Head of caudate nucleus (tissue), 42 donors: ENCODE data around the gene ERCC4.

Experiments used
- DNase-seq, 42 donors: peaks; one replicate each; pipeline versions ENCODE4 v3.0.0 to v3.0.0-alpha.2; 2020 to 2021; ENCODE audit warnings: mixed read lengths in 7 of 42
- intact Hi-C: fragments of 100-400 bp; cut with DNase I; formaldehyde crosslinking; loops from one replicate; pipeline ENCODE4 v1.15.0; 2022

ERCC4 gene

DNA sequence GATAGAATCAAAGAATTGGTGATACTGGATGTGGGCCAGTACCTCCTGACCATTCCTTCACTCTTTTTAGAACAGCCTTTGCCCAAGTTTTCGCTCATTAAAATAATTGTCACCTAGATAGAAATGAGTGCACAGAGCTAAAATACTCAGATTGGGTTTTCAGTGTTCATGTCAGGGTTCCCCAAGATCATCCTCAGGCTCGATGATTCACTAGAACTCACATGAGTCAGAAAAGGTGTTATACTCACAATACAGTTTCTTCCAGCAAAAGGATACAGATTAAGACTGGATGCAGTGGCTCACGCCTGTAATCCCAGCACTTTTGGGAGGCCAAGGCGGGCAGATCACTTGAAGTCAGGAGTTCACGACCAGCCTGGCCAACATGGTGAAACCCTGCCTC lies 19.9 kb downstream of the ERCC4 start:
- intact Hi-C loops: no loop called here
- DNase-seq: peak in 3 of 42 donors; percentile 18 to 46 (median 19)

DNA sequence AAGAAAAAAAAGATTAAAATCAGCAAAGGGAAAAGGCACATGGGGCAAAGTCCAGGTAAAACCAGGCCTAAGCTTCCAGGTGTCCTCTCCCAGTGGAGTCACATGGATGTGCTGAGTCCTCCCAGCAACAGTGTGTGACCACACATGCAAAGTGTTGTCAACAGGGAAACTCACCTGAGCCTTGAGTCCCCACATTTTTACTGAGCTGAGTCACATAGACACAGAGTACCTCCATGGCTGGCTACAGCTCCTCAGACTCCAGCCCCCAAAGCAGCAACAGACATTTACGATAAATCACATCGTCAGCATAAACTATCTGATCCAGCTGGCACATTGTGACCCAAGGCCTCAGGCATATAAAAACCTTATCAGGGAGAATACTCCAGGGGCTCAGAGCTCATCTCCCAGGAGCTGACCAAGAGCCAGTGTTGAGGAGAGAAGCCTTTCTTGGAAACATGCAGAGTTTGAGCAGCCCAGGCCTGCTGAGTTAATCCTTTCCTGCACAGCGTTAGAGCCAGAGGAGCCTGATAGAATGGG lies 20.5 kb downstream of the ERCC4 start:
- intact Hi-C loops: no loop called here
- DNase-seq: no peak

DNA sequence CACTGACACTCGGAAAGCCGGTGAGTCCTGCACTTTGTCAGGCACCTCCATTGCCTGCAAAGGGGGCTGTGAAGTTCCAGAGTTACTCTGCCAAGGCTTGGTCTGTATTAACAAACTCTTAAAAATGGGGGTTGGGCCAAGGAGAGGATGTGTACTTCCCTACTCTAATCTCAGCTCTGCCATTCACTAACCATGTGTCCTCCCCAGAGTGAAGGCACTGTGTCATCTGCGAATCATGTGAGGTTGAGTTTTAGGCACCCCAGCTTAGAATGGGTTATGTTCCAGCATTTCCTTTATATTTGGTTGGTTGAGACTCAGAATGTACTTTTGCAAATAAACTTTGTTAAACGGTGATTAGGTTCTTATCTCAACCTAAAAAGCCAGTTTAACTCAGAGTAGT lies 24.9 kb downstream of the ERCC4 start:
- intact Hi-C loops: no loop called here
- no peak for DNase-seq

DNA sequence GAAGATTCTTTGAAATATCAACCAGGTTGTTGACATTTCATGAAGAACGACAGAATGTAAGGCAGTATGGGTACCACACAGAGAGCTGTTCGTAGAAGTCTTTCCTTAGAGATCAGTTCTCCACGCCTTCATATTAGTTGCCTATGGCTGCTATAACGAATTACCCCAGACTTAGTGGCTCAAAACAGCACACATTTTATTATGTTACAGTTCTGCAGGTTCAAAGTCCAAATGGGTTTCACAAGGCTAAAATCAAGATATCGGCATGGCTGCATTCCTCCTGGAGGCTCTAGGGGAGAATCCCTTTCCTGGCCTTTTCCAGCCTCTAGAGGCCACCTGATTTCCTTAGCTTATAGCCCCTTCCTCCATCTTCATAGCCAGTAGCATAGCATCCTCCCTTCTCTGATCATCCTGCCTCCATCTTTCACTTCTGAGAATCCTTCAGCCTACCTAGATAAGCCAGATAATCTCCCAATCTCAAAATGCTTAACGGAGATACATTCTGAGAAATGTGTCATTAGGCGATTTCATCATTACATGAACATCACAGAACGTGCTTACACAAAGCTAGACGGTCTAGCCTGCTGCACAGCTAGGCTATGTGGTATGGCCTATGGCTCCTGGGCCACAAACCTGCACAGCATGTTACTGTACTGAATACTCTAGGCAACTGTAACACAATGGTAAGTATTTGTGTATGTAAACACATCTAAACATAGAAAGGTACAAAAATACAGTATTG lies 26.0 kb downstream of the ERCC4 start:
- intact Hi-C loops: no loop called here
- DNase-seq: no peak

GRCh38 chr16:13948086-13948485 lies 28.1 kb downstream of the ERCC4 start:
- no peak for DNase-seq
- intact Hi-C loops: no loop called here

DNA sequence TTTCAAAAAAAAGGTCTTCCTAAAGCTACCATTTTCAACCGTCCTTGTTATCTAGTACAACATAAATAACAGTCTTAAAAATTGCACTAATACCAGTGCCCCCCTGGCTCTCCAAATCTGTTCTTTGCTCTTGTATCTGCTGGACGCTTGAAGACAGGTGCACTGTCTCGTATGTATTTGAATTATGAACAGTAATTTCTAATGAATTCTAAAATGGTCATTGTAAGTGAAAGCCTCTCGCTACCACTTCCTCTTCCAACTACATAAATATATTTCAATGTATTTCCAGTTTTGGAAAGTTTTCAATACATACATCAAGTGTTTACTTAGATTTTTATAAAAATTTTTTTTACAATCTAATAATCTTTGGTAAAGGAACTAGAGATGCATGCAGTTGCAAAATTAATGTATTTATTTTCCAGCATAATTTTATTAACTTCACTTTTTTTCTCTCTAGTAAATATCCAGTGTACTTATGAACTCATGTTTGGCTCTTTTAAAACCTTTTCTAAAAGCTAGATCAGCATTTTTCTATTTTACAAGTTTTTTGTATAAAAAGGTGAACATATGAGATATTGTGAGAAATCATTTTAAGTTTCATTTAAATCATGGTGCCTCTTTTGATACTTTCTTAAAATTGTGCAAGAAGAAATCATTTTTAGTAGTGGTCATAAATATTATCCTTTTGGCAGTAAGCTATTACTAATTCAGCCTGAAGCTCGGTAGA lies 31.0 kb downstream of the ERCC4 start:
- intact Hi-C loops: no loop called here
- DNase-seq: no peak

- no peak for DNase-seq
- intact Hi-C loops: no loop called here
These were observed 31.7 kb downstream of the ERCC4 start for GRCh38 chr16:13951611-13952010.

GRCh38 chr16:13953501-13953900 lies 33.5 kb downstream of the ERCC4 start:
- DNase-seq: no peak
- intact Hi-C loops: no loop called here

- intact Hi-C loops: loop anchor here (5.0 kb wide), 1 partner anchor 41 kb away; no protein-coding TSS in a partner anchor
- DNase-seq: no peak
These were observed 36.8 kb downstream of the ERCC4 start for GRCh38 chr16:13956635-13957196.

DNA sequence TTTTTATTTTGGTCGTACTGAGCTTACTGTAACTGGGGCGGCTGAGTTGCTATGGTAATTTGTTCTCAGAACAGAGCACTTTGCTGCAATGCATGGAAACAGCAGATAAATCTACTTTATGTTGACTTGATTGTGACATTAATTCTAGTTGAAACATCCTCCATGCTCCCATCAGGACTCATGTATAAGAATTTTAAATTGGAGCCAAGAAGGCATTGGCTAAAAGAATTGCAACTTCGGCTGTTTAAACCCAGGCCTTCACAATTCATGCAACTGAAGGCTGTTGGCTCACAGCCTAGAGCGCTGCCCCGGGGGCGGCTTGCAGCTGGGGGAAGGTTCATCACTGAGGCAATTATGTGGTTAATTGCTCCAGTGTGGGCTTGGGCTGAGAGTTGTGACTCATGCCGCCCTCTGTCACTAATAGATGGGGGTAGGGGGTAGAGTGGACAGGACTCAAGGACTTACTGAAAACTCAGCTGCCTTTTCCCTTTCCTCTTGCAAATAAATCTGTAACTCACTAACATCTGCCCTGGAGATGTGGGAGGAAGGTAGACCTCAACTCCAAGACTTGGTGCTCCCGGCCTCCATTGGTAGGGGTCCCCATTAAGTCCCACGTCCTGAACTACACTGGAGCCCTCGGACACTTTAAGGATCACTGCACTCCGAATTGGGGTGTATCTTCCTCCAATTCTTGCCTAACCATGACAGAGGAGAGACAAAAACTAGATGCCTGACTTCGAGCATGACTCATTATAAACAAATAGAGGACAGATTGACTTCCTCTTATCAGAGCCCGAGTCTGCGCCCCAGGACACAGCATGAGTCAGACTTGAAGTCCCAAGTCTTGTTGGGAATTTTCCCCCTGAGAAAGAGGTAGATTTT lies 37.5 kb downstream of the ERCC4 start:
- intact Hi-C loops: loop anchor here (5.0 kb wide), 1 partner anchor 40 kb away; no protein-coding TSS in a partner anchor
- peak; percentile 34 to 91 (median 66) for DNase-seq

- intact Hi-C loops: loop anchor here (5.0 kb wide), 1 partner anchor 39 kb away; no protein-coding TSS in a partner anchor
- no peak for DNase-seq
These were observed 38.5 kb downstream of the ERCC4 start for GRCh38 chr16:13958474-13958873.

GRCh38 chr16:13959626-13960025 lies 39.7 kb downstream of the ERCC4 start:
- intact Hi-C loops: loop anchor here (5.0 kb wide), 1 partner anchor 38 kb away; no protein-coding TSS in a partner anchor
- DNase-seq: no peak

DNA sequence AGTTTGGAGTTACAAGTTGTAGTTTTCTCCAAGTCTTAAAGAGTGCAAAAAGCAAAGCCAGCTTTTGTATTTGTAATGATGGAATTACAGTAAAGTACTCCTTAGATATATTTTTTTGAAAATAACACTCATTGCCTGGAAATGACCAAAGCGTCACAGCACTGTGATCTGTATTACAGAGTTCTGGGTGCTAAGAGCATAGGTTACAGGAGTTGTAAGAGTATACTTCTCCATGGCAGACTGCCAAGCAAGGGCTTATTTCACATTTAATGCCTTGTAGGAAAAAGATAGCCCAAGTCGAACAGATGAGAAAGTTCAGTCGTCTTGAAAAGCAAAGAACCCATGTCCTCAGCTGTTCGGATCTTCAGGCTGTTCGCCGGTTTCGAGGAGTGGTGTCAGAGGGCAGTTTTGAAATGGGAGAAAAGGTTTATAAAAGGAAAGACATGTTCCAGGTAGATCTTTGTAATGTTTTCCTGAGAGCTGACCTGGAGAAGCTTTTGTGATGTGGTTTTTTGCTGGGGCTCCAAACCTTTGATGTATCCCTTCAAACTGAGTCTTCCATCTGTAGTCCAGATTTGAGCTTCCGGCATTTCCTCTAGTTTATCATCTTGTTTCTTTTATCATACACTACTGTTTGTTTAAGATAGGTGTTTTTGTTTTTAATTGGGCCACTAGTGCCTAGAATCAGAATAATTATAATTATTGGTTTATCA lies 41.3 kb downstream of the ERCC4 start:
- intact Hi-C loops: no loop called here
- no peak for DNase-seq

GRCh38 chr16:13962232-13962631 lies 42.3 kb downstream of the ERCC4 start:
- intact Hi-C loops: no loop called here
- DNase-seq: no peak

DNA sequence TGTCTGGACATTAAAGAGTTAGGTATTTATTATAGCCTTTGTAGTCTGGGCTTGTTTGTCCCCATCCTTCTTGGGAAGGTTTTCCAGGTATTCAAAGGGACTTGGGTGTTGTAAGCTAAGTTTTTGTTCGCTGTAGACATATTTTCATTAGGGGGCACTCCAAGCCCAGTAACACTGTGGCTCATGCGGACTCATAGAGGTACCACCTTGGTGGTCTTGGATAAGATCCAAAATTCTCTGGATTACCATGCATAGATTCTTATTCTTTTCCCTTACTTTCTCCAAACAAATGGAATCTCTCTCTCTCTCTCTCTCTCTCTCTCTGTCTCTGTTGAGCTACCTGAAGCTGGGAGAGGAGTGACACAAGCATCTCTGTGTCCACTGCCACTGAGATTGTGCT lies 48.9 kb downstream of the ERCC4 start:
- no peak for DNase-seq
- intact Hi-C loops: no loop called here

GRCh38 chr16:13969711-13970110 lies 49.8 kb downstream of the ERCC4 start:
- intact Hi-C loops: no loop called here

GRCh38 chr16:13970708-13971422 lies 50.9 kb downstream of the ERCC4 start:
- intact Hi-C loops: no loop called here
- no peak for DNase-seq

More at GRCh38 chr16:13969711-13970110, 49.8 kb downstream of the ERCC4 start:
- no peak for DNase-seq
